ENCODE data around the gene JMJD6. TPM values are rescaled to one million over a fixed set of nuclear protein-coding genes. Genes with fewer than 3 reads are reported as not detected.

The JMJD6 gene
- total RNA-seq, 2 experiments from 2014 or later = 39.9 to 71.2 TPM

DNA sequence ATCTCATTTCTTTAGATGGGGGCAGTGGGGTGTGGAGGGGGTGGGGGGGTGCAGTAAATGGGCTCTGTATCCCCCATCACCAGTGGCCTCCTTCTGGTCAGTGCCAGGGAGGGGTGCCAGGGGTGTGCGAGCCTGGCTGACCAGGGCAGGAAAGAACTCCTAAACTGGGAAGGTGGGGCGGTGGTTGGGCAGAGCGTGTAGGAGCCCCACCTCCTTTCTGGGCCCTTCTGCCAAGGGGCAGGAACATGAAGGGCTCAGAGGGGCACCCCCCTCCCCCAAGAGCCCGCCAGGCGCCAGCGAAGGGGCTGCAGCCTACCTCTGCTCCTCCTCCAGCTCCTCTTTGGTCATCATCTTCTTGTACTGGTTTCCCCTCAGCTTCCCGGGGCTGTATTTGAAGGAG is 41.6 kb downstream of the JMJD6 start:
- CTCF ChIA-PET (ENCODE audit: unreplicated experiment) = no interaction called here

DNA sequence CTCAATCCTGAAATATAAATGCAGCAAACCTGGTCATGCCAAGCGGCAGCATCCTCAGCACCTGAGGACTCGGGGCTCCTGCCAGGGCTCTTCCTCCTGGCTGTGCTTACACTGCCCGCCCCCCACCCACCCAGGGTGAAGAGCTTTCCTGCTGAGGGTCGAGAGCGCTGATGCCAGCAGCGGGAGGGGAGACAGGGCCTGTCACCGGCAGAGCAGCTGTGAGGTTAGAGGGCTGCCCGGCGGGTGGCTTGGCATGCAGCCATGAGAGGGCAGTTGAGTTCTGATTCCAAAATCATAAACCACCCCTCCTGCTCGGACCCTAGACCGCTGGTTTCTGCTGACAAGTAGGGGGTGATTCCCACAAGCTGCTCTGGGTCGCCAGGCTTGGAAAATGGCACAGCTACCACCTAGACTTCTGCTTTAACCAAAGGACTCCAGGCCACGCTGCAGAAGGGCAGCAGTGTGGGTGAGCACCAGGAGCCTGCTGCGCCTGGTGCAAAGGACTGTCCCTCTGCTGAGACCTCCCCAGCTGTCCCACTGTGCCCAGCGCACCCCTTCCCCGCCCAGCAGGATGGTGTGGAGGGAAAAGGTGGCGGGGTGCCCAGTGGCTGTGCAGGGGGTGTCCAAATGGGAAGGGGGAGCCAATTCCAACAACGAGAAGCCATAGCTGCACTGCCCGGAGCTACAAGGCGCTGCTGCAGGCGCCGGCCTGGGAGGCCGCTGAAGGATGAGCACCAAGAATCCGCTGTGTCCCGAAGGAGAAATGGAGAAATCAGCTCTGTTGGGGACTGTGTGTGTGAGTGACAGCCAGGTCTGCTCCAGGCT is 42.3 kb downstream of the JMJD6 start:
- TF ChIP-seq, protein P1, sequence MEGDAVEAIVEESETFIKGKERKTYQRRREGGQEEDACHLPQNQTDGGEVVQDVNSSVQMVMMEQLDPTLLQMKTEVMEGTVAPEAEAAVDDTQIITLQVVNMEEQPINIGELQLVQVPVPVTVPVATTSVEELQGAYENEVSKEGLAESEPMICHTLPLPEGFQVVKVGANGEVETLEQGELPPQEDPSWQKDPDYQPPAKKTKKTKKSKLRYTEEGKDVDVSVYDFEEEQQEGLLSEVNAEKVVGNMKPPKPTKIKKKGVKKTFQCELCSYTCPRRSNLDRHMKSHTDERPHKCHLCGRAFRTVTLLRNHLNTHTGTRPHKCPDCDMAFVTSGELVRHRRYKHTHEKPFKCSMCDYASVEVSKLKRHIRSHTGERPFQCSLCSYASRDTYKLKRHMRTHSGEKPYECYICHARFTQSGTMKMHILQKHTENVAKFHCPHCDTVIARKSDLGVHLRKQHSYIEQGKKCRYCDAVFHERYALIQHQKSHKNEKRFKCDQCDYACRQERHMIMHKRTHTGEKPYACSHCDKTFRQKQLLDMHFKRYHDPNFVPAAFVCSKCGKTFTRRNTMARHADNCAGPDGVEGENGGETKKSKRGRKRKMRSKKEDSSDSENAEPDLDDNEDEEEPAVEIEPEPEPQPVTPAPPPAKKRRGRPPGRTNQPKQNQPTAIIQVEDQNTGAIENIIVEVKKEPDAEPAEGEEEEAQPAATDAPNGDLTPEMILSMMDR (conservative IDR thresholded peaks at IDR 0.05; ENCODE audit: low read length) = no peak
- no peak for TF ChIP-seq EZH2phosphoT487 (IDR thresholded peaks at IDR 0.05; ENCODE audit: borderline replicate concordance, low read depth, low read length)
- no peaks in the 10 kb centered on the region for H3K36me3 ChIP-seq (ENCODE audit: insufficient read depth, low read length)
- BruUV-seq (replicated peaks) = no TSS peak
- H3K9me2 ChIP-seq (ENCODE audit: insufficient read depth, low read length) = no peaks in the 10 kb centered on the region
- H3K27ac ChIP-seq (ENCODE audit: low read depth, low read length, poor library complexity, severe bottlenecking) = no peak overlapping the region
- H2AFZ ChIP-seq (ENCODE audit: low read length) = no peak overlapping the region
- no peak for DNase-seq (ENCODE audit: low spot score)
- H3K4me2 ChIP-seq (ENCODE audit: low read length) = no peak overlapping the region
- H4K20me1 ChIP-seq (ENCODE audit: insufficient read depth, low read length) = no peaks in the 10 kb centered on the region
- no peak overlapping the region for H3K4me3 ChIP-seq (ENCODE audit: low read depth, low read length, poor library complexity, severe bottlenecking)
- H3K79me2 ChIP-seq (ENCODE audit: insufficient read depth, low read depth, low read length) = no peaks in the 10 kb centered on the region
- intact Hi-C loops (cut with micrococcal nuclease; ENCODE audit: unreplicated experiment) = no loop called here
- no peaks in the 10 kb centered on the region for H3K9me3 ChIP-seq (ENCODE audit: low read length)
- CTCF ChIA-PET (ENCODE audit: unreplicated experiment) = no interaction called here
- POLR2A ChIA-PET = interaction anchor here (0.6 kb wide), 1 partner anchor 104 kb away, joined by 4 read pairs; no protein-coding TSS in a partner anchor
- no peaks in the 10 kb centered on the region for H3K4me1 ChIP-seq (ENCODE audit: insufficient read depth, low read length, poor library complexity, severe bottlenecking)

More for the DNA sequence above, 41.6 kb downstream of the JMJD6 start:
- Histone ChIP-seq H3K4me1 (ENCODE audit: insufficient read depth, low read length, poor library complexity, severe bottlenecking) (no peaks in the 10 kb centered on the region), H4K20me1 (ENCODE audit: insufficient read depth, low read length) (no peaks in the 10 kb centered on the region), H3K9me2 (ENCODE audit: insufficient read depth, low read length) (no peaks in the 10 kb centered on the region), H3K9me3 (ENCODE audit: low read length) (no peaks in the 10 kb centered on the region), H3K27ac (ENCODE audit: low read depth, low read length, poor library complexity, severe bottlenecking) (no peak overlapping the region), H3K36me3 (ENCODE audit: insufficient read depth, low read length) (no peaks in the 10 kb centered on the region), H3K4me2 (ENCODE audit: low read length) (no peak overlapping the region), H3K4me3 (ENCODE audit: low read depth, low read length, poor library complexity, severe bottlenecking) (no peak overlapping the region), H3K79me2 (ENCODE audit: insufficient read depth, low read depth, low read length) (no peaks in the 10 kb centered on the region), H2AFZ (ENCODE audit: low read length) (no peak overlapping the region)
- DNase-seq (ENCODE audit: low spot score) = no peak
- no peak for TF ChIP-seq EZH2phosphoT487 (IDR thresholded peaks at IDR 0.05; ENCODE audit: borderline replicate concordance, low read depth, low read length)
- TF ChIP-seq, protein P1 (conservative IDR thresholded peaks at IDR 0.05; ENCODE audit: low read length) = no peak
- intact Hi-C loops (cut with micrococcal nuclease; ENCODE audit: unreplicated experiment) = no loop called here
- no TSS peak for BruUV-seq (replicated peaks)
- POLR2A ChIA-PET = no interaction called here
